Uterus (tissue), 4 donors: ENCODE measurements around the gene NDUFS3. TPM values are rescaled to one million over a fixed set of nuclear protein-coding genes. Genes with fewer than 3 reads are reported as not detected.
A peak's percentile ranks its signal among the peaks of the same experiment; 100 is the strongest.
"Not testable (repeated sequence)": the region's sequence is repeated elsewhere in the genome, so short reads cannot be mapped to it uniquely, and the experiment has no call there.

ENCODE experiments used
- DNase-seq, 2 donors: peaks; one replicate each; pipeline ENCODE4 v3.0.0-alpha.2; 2019 to 2020
- H3K27ac ChIP-seq, 2 donors: fragments of 200-600 bp; sonication (generic); 1 replicate in 1 of 2; 2 replicates in 1 of 2; pipeline ENCODE4 v1.5.1; 2016 to 2018
- H3K27me3 ChIP-seq, 2 donors: fragments of 200-600 bp; sonication (generic); one replicate each; pipeline ENCODE4 v1.5.1; 2018 to 2019; ENCODE audit warnings: control low read depth in 1 of 2
- H3K36me3 ChIP-seq, 2 donors: fragments of 200-600 bp; sonication (generic); one replicate each; pipeline ENCODE4 v1.5.1; 2019; ENCODE audit warnings: control low read depth in 1 of 2
- H3K4me1 ChIP-seq, 2 donors: fragments of 200-600 bp; sonication (generic); one replicate each; pipeline ENCODE4 v1.5.1; 2018 to 2019; ENCODE audit warnings: control low read depth in 1 of 2
- H3K4me3 ChIP-seq, 2 donors: fragments of 200-600 bp; sonication (generic); 1 replicate in 1 of 2; 2 replicates in 1 of 2; pipeline ENCODE4 v1.5.1; 2018 to 2019; ENCODE audit warnings: mild to moderate bottlenecking in 1 of 2
- H3K9me3 ChIP-seq, 2 donors: fragments of 200-600 bp; sonication (generic); one replicate each; pipeline ENCODE4 v1.5.1; 2019; ENCODE audit warnings: control low read depth in 1 of 2
- CTCF ChIP-seq, 4 experiments: fragments of 200-600 bp in 2 of 4; fragments of 450-650 bp in 2 of 4; sonication (generic) in 2 of 4; IDR thresholded peaks; one replicate each; pipeline ENCODE4 v1.5.1; 2016 to 2019; ENCODE audit warnings: antibody characterized with exemption in 4 of 4, mild to moderate bottlenecking in 2 of 4, moderate library complexity in 1 of 4
- POLR2A ChIP-seq, 2 donors: fragments of 450-650 bp; IDR thresholded peaks; one replicate each; pipeline ENCODE4 v1.6.1; 2016; ENCODE audit warnings: antibody characterized with exemption in 2 of 2, mild to moderate bottlenecking in 1 of 2, moderate library complexity in 1 of 2
- intact Hi-C: fragments of 100-400 bp; cut with DNase I; formaldehyde crosslinking; loops from one replicate; pipeline ENCODE4 v1.15.1; 2023; ENCODE audit warnings: low total_unique reads
- total RNA-seq, 4 donors: library from RNA; depleted of rRNA in 3 of 4; stranded (reverse); fragments of >200 nt in 3 of 4; gene quantifications; one replicate each; pipeline versions ENCODE4 v1.1.0 to v1.2.4, GENCODE V29; 2014 to 2023
- donor health status: DM: yes; HTN: yes; CAD: no.

Gene NDUFS3
- total RNA-seq, 4 donors from 2014 or later: 59.2 to 67.6 (median 62.5) TPM

- intact Hi-C loops: no loop called here
- Histone ChIP-seq H3K4me1 (peaks cover 5% of the 10 kb centered on the region in 2 donors), H3K4me3 (no peak overlapping the region), H3K27ac (no peak overlapping the region), H3K9me3 (no peaks in the 10 kb centered on the region), H3K27me3 (no peaks in the 10 kb centered on the region), H3K36me3 (no peaks in the 10 kb centered on the region)
- TF ChIP-seq CTCF (IDR thresholded peaks at IDR 0.05) (no peak), POLR2A (IDR thresholded peaks at IDR 0.05) (no peak)
- DNase-seq: no peak
Measured at GRCh38 chr11:47560426-47560825, 18.4 kb upstream of the NDUFS3 start.

GRCh38 chr11:47562393-47562792 lies 16.5 kb upstream of the NDUFS3 start:
- H3K27ac ChIP-seq, H3K4me1 ChIP-seq, H3K4me3 ChIP-seq, intact Hi-C loops, H3K27me3 ChIP-seq, H3K9me3 ChIP-seq, DNase-seq, H3K36me3 ChIP-seq: not testable (repeated sequence)

GRCh38 chr11:47564366-47564765 lies 14.5 kb upstream of the NDUFS3 start:
- H3K4me1 ChIP-seq, H3K36me3 ChIP-seq, H3K4me3 ChIP-seq, DNase-seq, H3K9me3 ChIP-seq, H3K27ac ChIP-seq, H3K27me3 ChIP-seq, intact Hi-C loops: not testable (repeated sequence)

GRCh38 chr11:47564933-47565339 lies 13.9 kb upstream of the NDUFS3 start:
- no peaks in the 10 kb centered on the region for H3K9me3 ChIP-seq
- TF ChIP-seq POLR2A (IDR thresholded peaks at IDR 0.05) (no peak), CTCF (IDR thresholded peaks at IDR 0.05) (no peak)
- DNase-seq: no peak
- peak overlapping the region; percentile 84 to 88 for H3K27ac ChIP-seq
- H3K27me3 ChIP-seq: no peaks in the 10 kb centered on the region
- no peaks in the 10 kb centered on the region for H3K36me3 ChIP-seq
- peak overlapping the region; percentile 70 to 93 for H3K4me3 ChIP-seq
- intact Hi-C loops: no loop called here
- peaks cover 5% of the 10 kb centered on the region in 2 donors for H3K4me1 ChIP-seq

- DNase-seq: peak; percentile 59 to 68
- Histone ChIP-seq H3K4me1 (peaks cover 5% of the 10 kb centered on the region in 2 donors), H3K27me3 (no peaks in the 10 kb centered on the region), H3K4me3 (peak within 1 kb of the TSS; percentile 70 to 93), H3K36me3 (no peaks in the 10 kb centered on the region), H3K27ac (peak within 1 kb of the TSS; percentile 84 to 88), H3K9me3 (no peaks in the 10 kb centered on the region)
- intact Hi-C loops: no loop called here
- TF ChIP-seq POLR2A (IDR thresholded peaks at IDR 0.05) (peak in 1 of 2 donors; percentile 27), CTCF (IDR thresholded peaks at IDR 0.05) (no peak)
Measured at GRCh38 chr11:47565340-47566148, 13.3 kb upstream of the NDUFS3 start, which contains the start of gene PTPMT1. Gene PTPMT1 (plus strand): TSS chr11:47565599. CDS start chr11:47565623, 24 bp downstream.

- H3K27me3 ChIP-seq: no peaks in the 10 kb centered on the region
- no peaks in the 10 kb centered on the region for H3K9me3 ChIP-seq
- no peak for TF ChIP-seq CTCF (IDR thresholded peaks at IDR 0.05)
- TF ChIP-seq POLR2A (IDR thresholded peaks at IDR 0.05): no peak
- DNase-seq: no peak
- intact Hi-C loops: no loop called here
- H3K4me1 ChIP-seq: peaks cover 5% of the 10 kb centered on the region in 2 donors
- no peaks in the 10 kb centered on the region for H3K36me3 ChIP-seq
- peak overlapping the region; percentile 84 to 88 for H3K27ac ChIP-seq
- H3K4me3 ChIP-seq: peak overlapping the region; percentile 70 to 93
Measured at GRCh38 chr11:47566149-47566698, 12.7 kb upstream of the NDUFS3 start.
